Stimulated activated naive CD8-positive, alpha-beta T cell treated with anti-CD3 and anti-CD28 coated beads, Interleukin-15, Interleukin-2, amounts not matched to agents 100 ng/mL and 50 ng/mL, for 24 hours (primary cell): Measurements from ENCODE around the gene CASP8AP2.
"Not testable (repeated sequence)": the region's sequence is repeated elsewhere in the genome, so short reads cannot be mapped to it uniquely, and the experiment has no call there.

Source experiments
- H3K27ac Mint-ChIP-seq: one replicate; pipeline ENCODE4 v1.8.0; 2021; ENCODE audit warnings: mild to moderate bottlenecking, mixed read lengths
- H3K27me3 Mint-ChIP-seq: one replicate; pipeline ENCODE4 v1.8.0; 2021; ENCODE audit warnings: mixed read lengths
- H3K36me3 Mint-ChIP-seq: one replicate; pipeline ENCODE4 v1.8.0; 2021; ENCODE audit warnings: low read depth, mixed read lengths
- H3K4me1 Mint-ChIP-seq: one replicate; pipeline ENCODE4 v1.8.0; 2021; ENCODE audit warnings: low read depth, mixed read lengths
- H3K4me3 Mint-ChIP-seq: one replicate; pipeline ENCODE4 v1.8.0; 2021; ENCODE audit warnings: mild to moderate bottlenecking, mixed read lengths
- H3K9me3 Mint-ChIP-seq: one replicate; pipeline ENCODE4 v1.8.0; 2021; ENCODE audit warnings: mixed read lengths

The CASP8AP2 gene

DNA sequence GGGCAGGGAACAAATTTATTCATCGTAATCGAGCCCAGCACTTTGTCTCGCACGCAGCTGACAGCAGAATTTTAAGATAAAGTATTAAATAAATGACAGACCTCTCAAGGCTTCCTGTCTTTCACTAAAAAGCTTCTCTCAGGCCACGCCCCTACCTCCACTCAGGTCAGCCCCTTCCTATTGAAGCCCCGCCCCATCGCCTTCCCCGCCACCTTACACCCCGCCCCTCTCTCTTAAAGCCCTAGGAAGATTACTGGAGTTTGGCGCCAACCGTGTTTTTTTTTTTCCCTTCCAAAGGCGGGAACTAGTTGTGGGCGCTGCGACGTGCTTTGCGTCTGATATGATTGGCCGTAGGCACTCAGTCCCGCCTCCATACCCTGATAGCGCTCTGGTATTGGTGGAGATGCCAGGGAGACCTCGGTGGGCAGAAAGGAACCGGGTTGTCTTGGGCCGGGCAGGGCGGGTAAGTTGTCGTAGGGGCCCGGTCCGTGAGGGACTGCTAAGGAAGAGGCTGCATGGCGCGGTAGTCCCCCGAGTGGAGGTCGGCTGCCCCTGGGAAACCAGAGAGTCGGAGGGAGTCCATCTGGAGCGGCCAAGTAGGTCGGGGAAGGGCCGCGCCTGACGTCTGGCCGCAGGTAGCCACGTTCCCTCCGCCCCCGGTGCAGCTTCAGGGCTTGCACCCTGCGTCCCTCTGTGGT, at the start of gene CASP8AP2:
CASP8AP2 (plus strand) TSS at position 409 of the 698 bp plus-strand sequence.
- Mint-ChIP-seq H3K27me3 (no peaks in the 10 kb centered on the region), H3K4me3 (peak within 1 kb of the TSS; percentile 94), H3K27ac (peak within 1 kb of the TSS; percentile 93), H3K4me1 (peaks cover 36% of the 10 kb centered on the region), H3K36me3 (peaks cover 35% of the 10 kb centered on the region), H3K9me3 (no peaks in the 10 kb centered on the region)

- Mint-ChIP-seq H3K27ac (no peak overlapping the region), H3K4me3 (no peak overlapping the region), H3K36me3 (peaks cover 82% of the 10 kb centered on the region), H3K9me3 (no peaks in the 10 kb centered on the region), H3K4me1 (no peaks in the 10 kb centered on the region), H3K27me3 (no peaks in the 10 kb centered on the region)
Measured at GRCh38 chr6:89781070-89782034, 48.3 kb upstream of the CASP8AP2 start.

GRCh38 chr6:89782222-89782621, 47.5 kb upstream of the CASP8AP2 start:
- Mint-ChIP-seq H3K27me3 (no peaks in the 10 kb centered on the region), H3K4me3 (no peak overlapping the region), H3K9me3 (no peaks in the 10 kb centered on the region), H3K27ac (no peak overlapping the region), H3K36me3 (peaks cover 78% of the 10 kb centered on the region), H3K4me1 (no peaks in the 10 kb centered on the region)

- H3K27ac Mint-ChIP-seq, H3K9me3 Mint-ChIP-seq, H3K27me3 Mint-ChIP-seq, H3K4me1 Mint-ChIP-seq, H3K4me3 Mint-ChIP-seq: not testable (repeated sequence)
- H3K36me3 Mint-ChIP-seq = peaks cover 82% of the 10 kb centered on the region
Measured at GRCh38 chr6:89783293-89783692, 46.4 kb upstream of the CASP8AP2 start.

- peaks cover 87% of the 10 kb centered on the region for H3K36me3 Mint-ChIP-seq
- H3K4me3 Mint-ChIP-seq = no peak overlapping the region
- no peaks in the 10 kb centered on the region for H3K4me1 Mint-ChIP-seq
- peak overlapping the region; percentile 5 for H3K27ac Mint-ChIP-seq
- no peaks in the 10 kb centered on the region for H3K27me3 Mint-ChIP-seq
- H3K9me3 Mint-ChIP-seq = no peaks in the 10 kb centered on the region
Measured at GRCh38 chr6:89784838-89785237, 44.8 kb upstream of the CASP8AP2 start.

GRCh38 chr6:89786970-89787369, 42.7 kb upstream of the CASP8AP2 start:
- Mint-ChIP-seq H3K36me3 (peaks cover 72% of the 10 kb centered on the region), H3K4me3 (no peak overlapping the region), H3K27ac (no peak overlapping the region), H3K27me3 (no peaks in the 10 kb centered on the region), H3K4me1 (no peaks in the 10 kb centered on the region), H3K9me3 (no peaks in the 10 kb centered on the region)

- Mint-ChIP-seq H3K4me3 (no peak overlapping the region), H3K36me3 (peaks cover 72% of the 10 kb centered on the region)
Measured at GRCh38 chr6:89787660-89788328, 41.9 kb upstream of the CASP8AP2 start.

GRCh38 chr6:89789980-89790379, 39.7 kb upstream of the CASP8AP2 start:
- no peaks in the 10 kb centered on the region for H3K27me3 Mint-ChIP-seq
- H3K4me1 Mint-ChIP-seq = peaks cover 22% of the 10 kb centered on the region
- no peak overlapping the region for H3K4me3 Mint-ChIP-seq
- H3K36me3 Mint-ChIP-seq = peaks cover 69% of the 10 kb centered on the region
- H3K9me3 Mint-ChIP-seq = no peaks in the 10 kb centered on the region
- H3K27ac Mint-ChIP-seq = no peak overlapping the region

More at GRCh38 chr6:89787660-89788328, 41.9 kb upstream of the CASP8AP2 start:
- H3K9me3 Mint-ChIP-seq = no peaks in the 10 kb centered on the region
- H3K27me3 Mint-ChIP-seq = no peaks in the 10 kb centered on the region
- H3K27ac Mint-ChIP-seq = no peak overlapping the region
- no peaks in the 10 kb centered on the region for H3K4me1 Mint-ChIP-seq

GRCh38 chr6:89790403-89790802, 39.3 kb upstream of the CASP8AP2 start:
- no peak overlapping the region for H3K27ac Mint-ChIP-seq
- H3K36me3 Mint-ChIP-seq = peaks cover 69% of the 10 kb centered on the region
- H3K9me3 Mint-ChIP-seq = no peaks in the 10 kb centered on the region
- no peak overlapping the region for H3K4me3 Mint-ChIP-seq
- H3K4me1 Mint-ChIP-seq = peaks cover 26% of the 10 kb centered on the region
- H3K27me3 Mint-ChIP-seq = no peaks in the 10 kb centered on the region

GRCh38 chr6:89792881-89793280, 36.8 kb upstream of the CASP8AP2 start:
- peaks cover 66% of the 10 kb centered on the region for H3K36me3 Mint-ChIP-seq
- peak overlapping the region; percentile 63 for H3K27ac Mint-ChIP-seq

DNA sequence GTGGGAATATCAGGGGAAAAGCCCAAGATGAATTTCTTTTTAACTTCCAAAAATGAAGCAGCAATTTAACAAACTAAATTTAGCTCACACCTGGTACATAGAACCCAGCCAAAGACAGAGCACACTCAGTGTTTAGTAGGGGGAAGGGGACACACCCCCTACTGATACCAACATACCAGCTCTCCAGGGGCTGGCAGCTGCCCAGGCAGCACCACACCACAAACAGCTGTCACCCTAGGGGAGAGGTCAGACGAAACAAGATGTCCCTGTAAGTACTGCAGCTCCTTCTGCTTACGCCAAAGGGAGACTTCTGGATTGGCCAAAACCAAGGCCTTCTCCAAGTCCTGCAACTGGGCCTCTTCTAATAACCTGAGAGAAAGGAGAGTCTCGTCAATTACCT, 36.1 kb upstream of the CASP8AP2 start:
- no peak overlapping the region for H3K4me3 Mint-ChIP-seq
- H3K9me3 Mint-ChIP-seq = no peaks in the 10 kb centered on the region
- H3K27me3 Mint-ChIP-seq = no peaks in the 10 kb centered on the region
- peaks cover 61% of the 10 kb centered on the region for H3K36me3 Mint-ChIP-seq
- peaks cover 31% of the 10 kb centered on the region for H3K4me1 Mint-ChIP-seq
- peak overlapping the region; percentile 86 for H3K27ac Mint-ChIP-seq

More at GRCh38 chr6:89792881-89793280, 36.8 kb upstream of the CASP8AP2 start:
- H3K27me3 Mint-ChIP-seq = no peaks in the 10 kb centered on the region
- peak overlapping the region; percentile 20 for H3K4me3 Mint-ChIP-seq
- peaks cover 31% of the 10 kb centered on the region for H3K4me1 Mint-ChIP-seq
- H3K9me3 Mint-ChIP-seq = no peaks in the 10 kb centered on the region

DNA sequence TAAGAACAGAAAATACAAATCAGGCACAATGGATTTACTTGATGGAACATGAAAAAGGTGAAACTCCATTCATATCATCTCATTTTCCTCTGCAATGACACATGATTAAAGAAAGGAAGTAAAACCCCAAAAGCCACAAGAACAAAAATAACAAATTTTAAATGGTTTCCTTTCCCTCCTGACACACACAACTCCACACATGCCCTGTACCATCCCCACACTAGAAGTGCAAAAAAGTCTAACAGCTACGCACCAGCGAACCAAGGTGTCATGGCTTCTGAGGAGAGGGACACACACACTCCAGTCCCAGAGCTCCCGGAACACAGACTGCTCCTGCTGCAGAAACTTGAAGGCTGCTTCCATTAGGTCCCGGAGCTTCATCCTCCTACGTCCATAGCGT, 35.4 kb upstream of the CASP8AP2 start:
- H3K4me3 Mint-ChIP-seq = peak overlapping the region; percentile 23
- peaks cover 62% of the 10 kb centered on the region for H3K36me3 Mint-ChIP-seq
- no peaks in the 10 kb centered on the region for H3K27me3 Mint-ChIP-seq
- peak overlapping the region; percentile 86 for H3K27ac Mint-ChIP-seq
- no peaks in the 10 kb centered on the region for H3K9me3 Mint-ChIP-seq
- peaks cover 31% of the 10 kb centered on the region for H3K4me1 Mint-ChIP-seq

DNA sequence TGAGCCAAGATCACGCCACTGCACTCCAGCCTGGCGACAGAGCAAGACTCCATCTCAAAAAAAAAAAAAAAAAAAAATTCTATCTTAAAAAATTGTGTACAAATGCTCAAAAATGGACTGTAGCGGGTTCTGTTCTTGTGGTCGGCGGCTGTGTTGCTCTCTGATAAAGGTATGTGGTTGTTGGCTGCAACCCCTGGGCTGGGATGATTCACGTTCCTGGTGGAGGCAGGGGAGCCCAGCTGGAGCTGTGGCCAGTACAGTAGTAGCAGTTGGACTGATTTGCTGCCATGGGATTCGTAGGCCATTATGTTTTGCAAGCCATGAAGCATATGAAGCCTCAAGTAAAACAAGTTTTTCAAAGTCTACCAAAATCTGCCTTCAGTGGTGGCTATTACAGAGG, 32.4 kb upstream of the CASP8AP2 start:
- no peaks in the 10 kb centered on the region for H3K27me3 Mint-ChIP-seq
- peaks cover 70% of the 10 kb centered on the region for H3K36me3 Mint-ChIP-seq
- H3K27ac Mint-ChIP-seq = no peak overlapping the region
- H3K4me3 Mint-ChIP-seq = no peak overlapping the region
- peaks cover 40% of the 10 kb centered on the region for H3K4me1 Mint-ChIP-seq
- H3K9me3 Mint-ChIP-seq = no peaks in the 10 kb centered on the region

DNA sequence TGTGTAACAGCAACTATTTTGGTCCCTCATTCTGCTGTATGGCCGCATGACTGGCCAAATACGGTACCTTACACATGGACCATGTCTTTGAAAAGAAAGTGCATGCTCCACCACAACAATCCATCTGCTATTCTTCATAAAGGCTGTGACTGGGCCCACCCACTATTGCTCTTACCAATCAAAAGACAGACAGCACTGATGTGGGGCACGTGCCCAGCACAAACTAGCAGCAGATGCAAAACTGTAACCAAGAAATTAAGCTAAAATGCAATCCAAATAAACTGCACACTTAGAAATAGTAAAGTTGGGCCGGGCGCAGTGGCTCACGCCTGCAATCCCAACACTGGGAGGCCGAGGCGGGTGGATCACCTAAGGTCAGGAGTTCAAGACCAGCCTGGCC, 30.6 kb upstream of the CASP8AP2 start:
- H3K27me3 Mint-ChIP-seq = no peaks in the 10 kb centered on the region
- H3K4me1 Mint-ChIP-seq = peaks cover 27% of the 10 kb centered on the region
- no peaks in the 10 kb centered on the region for H3K9me3 Mint-ChIP-seq
- H3K27ac Mint-ChIP-seq = no peak overlapping the region
- H3K36me3 Mint-ChIP-seq = peaks cover 65% of the 10 kb centered on the region
- H3K4me3 Mint-ChIP-seq = no peak overlapping the region

- Mint-ChIP-seq H3K27ac (peak overlapping the region; percentile 40), H3K36me3 (peaks cover 60% of the 10 kb centered on the region), H3K4me3 (no peak overlapping the region), H3K4me1 (peaks cover 20% of the 10 kb centered on the region), H3K9me3 (no peaks in the 10 kb centered on the region), H3K27me3 (no peaks in the 10 kb centered on the region)
Measured at GRCh38 chr6:89799756-89800155, 29.9 kb upstream of the CASP8AP2 start.
